Gastrocnemius medialis (tissue), 4 donors: Measurements from ENCODE around the gene POLD3. TPM values are rescaled to one million over a fixed set of nuclear protein-coding genes. Genes with fewer than 3 reads are reported as not detected.

ENCODE experiments used
- ATAC-seq, 2 donors: fragments of 150-250 bp; one replicate each; pipeline ENCODE4 v1.9.1; 2016
- DNase-seq, 2 donors: peaks; one replicate each; pipeline ENCODE4 v3.0.0-alpha.2; 2019
- H3K27ac ChIP-seq, 4 donors: fragments of 200-600 bp; sonication (generic); 1 replicate in 1 of 4; 2 replicates in 3 of 4; pipeline ENCODE4 v1.5.1; 2016 to 2018; ENCODE audit warnings: mild to moderate bottlenecking in 2 of 4, moderate library complexity in 1 of 4
- H3K27me3 ChIP-seq, 3 donors: fragments of 200-600 bp; sonication (generic) in 2 of 3; 1 replicate in 1 of 3; 2 replicates in 2 of 3; pipeline versions ENCODE4 v1.5.1 to v1.6.0; 2016 to 2019; ENCODE audit warnings: mild to moderate bottlenecking in 1 of 3, moderate library complexity in 1 of 3
- H3K36me3 ChIP-seq, 2 donors: fragments of 200-600 bp; sonication (generic) in 1 of 2; one replicate each; pipeline ENCODE4 v1.5.1; 2017 to 2018
- H3K4me1 ChIP-seq, 2 donors: fragments of 200-600 bp; sonication (generic) in 1 of 2; one replicate each; pipeline ENCODE4 v1.5.1; 2016 to 2017; ENCODE audit warnings: mild to moderate bottlenecking in 2 of 2
- H3K4me3 ChIP-seq, 4 donors: fragments of 200-600 bp; sonication (generic) in 3 of 4; 1 replicate in 1 of 4; 2 replicates in 3 of 4; pipeline ENCODE4 v1.5.1; 2016 to 2019; ENCODE audit warnings: mild to moderate bottlenecking in 2 of 4
- H3K9me3 ChIP-seq, 3 donors: fragments of 200-600 bp; sonication (generic) in 2 of 3; 1 replicate in 1 of 3; 2 replicates in 2 of 3; pipeline ENCODE4 v1.5.1; 2016 to 2019
- CTCF ChIP-seq, 5 experiments: fragments of 450-650 bp in 3 of 5; fragments of 200-600 bp in 2 of 5; sonication (generic) in 2 of 5; IDR thresholded peaks in 4 of 5; conservative IDR thresholded peaks in 1 of 5; 1 replicate in 4 of 5; 2 replicates in 1 of 5; pipeline ENCODE4 v1.5.1; 2016 to 2019; ENCODE audit warnings: antibody characterized with exemption in 5 of 5, mild to moderate bottlenecking in 3 of 5, moderate library complexity in 3 of 5
- POLR2A ChIP-seq, 2 donors: fragments of 450-650 bp; IDR thresholded peaks; one replicate each; pipeline ENCODE4 v1.6.1; 2017; ENCODE audit warnings: antibody characterized with exemption in 2 of 2, mild to moderate bottlenecking in 2 of 2, moderate library complexity in 2 of 2
- in situ Hi-C, 4 donors: fragments of 200-750 bp; cut with MboI; loops; one replicate each; pipeline versions ENCODE4 v1.15.0 to v1.8.0; 2017; ENCODE audit warnings: low sequenced_read_pairs in 4 of 4
- intact Hi-C: fragments of 100-400 bp; cut with DNase I; formaldehyde crosslinking; loops from one replicate; pipeline ENCODE4 v1.15.1; 2023; ENCODE audit warnings: low total_unique reads
- total RNA-seq, 4 donors: library from RNA; depleted of rRNA; stranded (reverse); fragments of >200 nt; gene quantifications; one replicate each; pipeline versions ENCODE4 v1.1.0 to v1.2.3, GENCODE V29; 2016

Gene POLD3
- total RNA-seq, 4 donors from 2014 or later = 4.6 to 6.4 (median 5.8) TPM

DNA sequence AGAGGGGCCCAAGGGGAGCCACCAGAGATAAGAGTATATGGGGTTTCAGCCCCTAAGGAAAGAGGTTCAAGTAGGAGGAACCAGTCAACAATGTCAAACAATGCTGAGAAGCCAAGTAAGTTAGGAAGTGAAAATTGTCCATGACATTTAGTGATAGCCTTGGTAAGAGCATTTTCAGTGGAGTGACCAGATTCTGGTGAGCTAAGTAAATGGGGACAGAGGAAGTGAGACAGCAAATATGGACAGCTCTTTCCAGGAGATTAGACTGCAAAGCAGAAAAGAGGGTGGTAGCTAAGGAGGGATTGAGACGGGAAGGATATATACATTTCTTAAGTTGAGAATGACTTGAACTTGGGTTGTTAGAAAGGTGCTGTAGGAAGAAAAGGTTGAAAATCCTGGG lies 22.9 kb downstream of the POLD3 start:
- DNase-seq = no peak
- Histone ChIP-seq H3K4me1 (peaks cover 0 to 8% of the 10 kb centered on the region in 2 donors), H3K27ac (no peak overlapping the region), H3K4me3 (no peak overlapping the region), H3K9me3 (no peaks in the 10 kb centered on the region), H3K36me3 (peaks cover 0 to 43% of the 10 kb centered on the region in 2 donors), H3K27me3 (no peaks in the 10 kb centered on the region)
- in situ Hi-C loops (no loop called here), intact Hi-C loops (no loop called here)
- TF ChIP-seq POLR2A (IDR thresholded peaks at IDR 0.05) (no peak), CTCF (IDR thresholded peaks at IDR 0.05 in 4 of 5, conservative IDR thresholded peaks at IDR 0.05 in 1 of 5) (no peak)
- no peak for ATAC-seq

- Histone ChIP-seq H3K27ac (no peak overlapping the region), H3K4me3 (no peak overlapping the region), H3K27me3 (no peaks in the 10 kb centered on the region), H3K36me3 (peaks cover 0 to 43% of the 10 kb centered on the region in 2 donors), H3K4me1 (peaks cover 0 to 8% of the 10 kb centered on the region in 2 donors), H3K9me3 (no peaks in the 10 kb centered on the region)
- DNase-seq = no peak
- TF ChIP-seq POLR2A (IDR thresholded peaks at IDR 0.05) = no peak
- TF ChIP-seq CTCF (IDR thresholded peaks at IDR 0.05 in 4 of 5, conservative IDR thresholded peaks at IDR 0.05 in 1 of 5) = no peak
- in situ Hi-C loops (no loop called here), intact Hi-C loops (no loop called here)
- no peak for ATAC-seq
Measured at GRCh38 chr11:74615988-74616387, 23.6 kb downstream of the POLD3 start.

GRCh38 chr11:74620531-74620930 lies 28.1 kb downstream of the POLD3 start:
- DNase-seq (no peak), ATAC-seq (no peak)
- Histone ChIP-seq H3K4me3 (no peak overlapping the region), H3K36me3 (peaks cover 0 to 28% of the 10 kb centered on the region in 2 donors), H3K27ac (no peak overlapping the region), H3K27me3 (no peaks in the 10 kb centered on the region), H3K9me3 (no peaks in the 10 kb centered on the region), H3K4me1 (no peaks in the 10 kb centered on the region)
- intact Hi-C loops = no loop called here
- TF ChIP-seq CTCF (IDR thresholded peaks at IDR 0.05 in 4 of 5, conservative IDR thresholded peaks at IDR 0.05 in 1 of 5) (no peak), POLR2A (IDR thresholded peaks at IDR 0.05) (no peak)
- in situ Hi-C loops = no loop called here

DNA sequence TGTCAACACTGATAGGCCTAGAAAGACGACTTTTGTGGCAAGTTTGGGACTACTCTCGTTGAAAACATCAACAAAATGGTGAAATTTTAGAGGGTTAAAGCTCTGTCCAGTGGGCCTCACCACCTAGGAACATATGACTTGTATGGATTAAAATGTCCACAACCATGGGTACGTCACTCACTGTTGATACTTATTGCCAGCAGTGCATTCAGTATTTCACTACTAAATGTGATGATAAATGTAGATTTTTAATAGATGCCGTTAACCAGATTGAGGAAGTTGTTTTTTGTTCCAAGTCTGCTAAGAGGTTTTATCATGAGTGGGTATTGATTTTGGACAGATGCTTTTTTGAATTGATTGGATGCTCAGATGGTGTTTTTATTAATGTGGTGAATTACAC lies 33.7 kb downstream of the POLD3 start:
- TF ChIP-seq POLR2A (IDR thresholded peaks at IDR 0.05) (no peak), CTCF (IDR thresholded peaks at IDR 0.05 in 4 of 5, conservative IDR thresholded peaks at IDR 0.05 in 1 of 5) (no peak)
- no peak overlapping the region for H3K27ac ChIP-seq
- H3K4me1 ChIP-seq = no peaks in the 10 kb centered on the region
- no peaks in the 10 kb centered on the region for H3K9me3 ChIP-seq
- in situ Hi-C loops (no loop called here), intact Hi-C loops (no loop called here)
- no peaks in the 10 kb centered on the region for H3K27me3 ChIP-seq
- H3K36me3 ChIP-seq = peaks cover 0 to 11% of the 10 kb centered on the region in 2 donors
- DNase-seq (no peak), ATAC-seq (no peak)
- no peak overlapping the region for H3K4me3 ChIP-seq

GRCh38 chr11:74626604-74627003 lies 34.2 kb downstream of the POLD3 start:
- in situ Hi-C loops = no loop called here
- no peak for DNase-seq
- Histone ChIP-seq H3K27me3 (no peaks in the 10 kb centered on the region), H3K4me3 (no peak overlapping the region), H3K36me3 (peaks cover 0 to 11% of the 10 kb centered on the region in 2 donors), H3K27ac (no peak overlapping the region), H3K9me3 (no peaks in the 10 kb centered on the region), H3K4me1 (no peaks in the 10 kb centered on the region)
- intact Hi-C loops = no loop called here
- no peak for ATAC-seq
- no peak for TF ChIP-seq POLR2A (IDR thresholded peaks at IDR 0.05)
- no peak for TF ChIP-seq CTCF (IDR thresholded peaks at IDR 0.05 in 4 of 5, conservative IDR thresholded peaks at IDR 0.05 in 1 of 5)
